Measurements from ENCODE around the gene NRF1. TPM values are rescaled to one million over a fixed set of nuclear protein-coding genes. Genes with fewer than 3 reads are reported as not detected.
"Not testable (repeated sequence)": the region's sequence is repeated elsewhere in the genome, so short reads cannot be mapped to it uniquely, and the experiment has no call there.

NRF1 gene
- total and polyA plus RNA-seq, 4 donors = 6.9 to 33.3 (median 14.8) TPM

DNA sequence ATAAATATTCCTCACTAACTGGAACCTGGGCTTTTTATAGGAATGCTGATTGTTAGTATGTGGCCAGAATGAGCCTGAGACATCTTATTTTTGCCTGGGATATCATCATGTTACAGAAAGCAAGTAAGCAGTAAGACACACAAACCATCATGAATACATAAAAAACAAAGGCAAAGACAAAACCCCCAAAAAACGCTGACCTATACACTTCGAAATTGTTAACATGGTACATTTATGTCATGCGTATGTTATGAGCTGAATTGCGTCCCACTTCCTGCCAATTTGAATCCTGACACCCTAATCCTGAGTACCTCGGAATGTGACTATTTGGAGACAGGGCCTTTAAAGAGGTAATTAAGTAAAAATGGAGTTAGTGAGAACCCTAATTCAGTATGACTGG is 12.3 kb upstream of the NRF1 start:
- Histone ChIP-seq H3K4me1 (ENCODE audit: control insufficient read depth in 5 of 5, insufficient read depth in 5 of 5, low read length in 5 of 5) (no peaks in the 10 kb centered on the region), H3K9me3 (ENCODE audit: control insufficient read depth in 4 of 4, insufficient read depth in 3 of 4, low read length in 3 of 4) (no peaks in the 10 kb centered on the region), H3K9ac (ENCODE audit: insufficient read depth in 1 of 2, low read length in 2 of 2) (no peak overlapping the region), H3K36me3 (ENCODE audit: control insufficient read depth in 4 of 4, insufficient read depth in 4 of 4, low read length in 4 of 4) (no peaks in the 10 kb centered on the region), H3K27me3 (ENCODE audit: control insufficient read depth in 3 of 3, insufficient read depth in 3 of 3, low read length in 2 of 3) (no peaks in the 10 kb centered on the region), H3K27ac (ENCODE audit: low read depth in 1 of 2, low read length in 1 of 2) (no peak overlapping the region), H3K4me3 (no peak overlapping the region)
- 87 to 88% methylated on average over 5 of the region's 5 CpGs for WGBS, 2 donors
- TF ChIP-seq, protein P1, sequence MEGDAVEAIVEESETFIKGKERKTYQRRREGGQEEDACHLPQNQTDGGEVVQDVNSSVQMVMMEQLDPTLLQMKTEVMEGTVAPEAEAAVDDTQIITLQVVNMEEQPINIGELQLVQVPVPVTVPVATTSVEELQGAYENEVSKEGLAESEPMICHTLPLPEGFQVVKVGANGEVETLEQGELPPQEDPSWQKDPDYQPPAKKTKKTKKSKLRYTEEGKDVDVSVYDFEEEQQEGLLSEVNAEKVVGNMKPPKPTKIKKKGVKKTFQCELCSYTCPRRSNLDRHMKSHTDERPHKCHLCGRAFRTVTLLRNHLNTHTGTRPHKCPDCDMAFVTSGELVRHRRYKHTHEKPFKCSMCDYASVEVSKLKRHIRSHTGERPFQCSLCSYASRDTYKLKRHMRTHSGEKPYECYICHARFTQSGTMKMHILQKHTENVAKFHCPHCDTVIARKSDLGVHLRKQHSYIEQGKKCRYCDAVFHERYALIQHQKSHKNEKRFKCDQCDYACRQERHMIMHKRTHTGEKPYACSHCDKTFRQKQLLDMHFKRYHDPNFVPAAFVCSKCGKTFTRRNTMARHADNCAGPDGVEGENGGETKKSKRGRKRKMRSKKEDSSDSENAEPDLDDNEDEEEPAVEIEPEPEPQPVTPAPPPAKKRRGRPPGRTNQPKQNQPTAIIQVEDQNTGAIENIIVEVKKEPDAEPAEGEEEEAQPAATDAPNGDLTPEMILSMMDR (IDR thresholded peaks at IDR 0.05; ENCODE audit: control extremely low read depth, extremely low read depth) = no peak
- no peak for DNase-seq
- ATAC-seq (ENCODE audit: insufficient read depth, low FRiP score) = no peak

DNA sequence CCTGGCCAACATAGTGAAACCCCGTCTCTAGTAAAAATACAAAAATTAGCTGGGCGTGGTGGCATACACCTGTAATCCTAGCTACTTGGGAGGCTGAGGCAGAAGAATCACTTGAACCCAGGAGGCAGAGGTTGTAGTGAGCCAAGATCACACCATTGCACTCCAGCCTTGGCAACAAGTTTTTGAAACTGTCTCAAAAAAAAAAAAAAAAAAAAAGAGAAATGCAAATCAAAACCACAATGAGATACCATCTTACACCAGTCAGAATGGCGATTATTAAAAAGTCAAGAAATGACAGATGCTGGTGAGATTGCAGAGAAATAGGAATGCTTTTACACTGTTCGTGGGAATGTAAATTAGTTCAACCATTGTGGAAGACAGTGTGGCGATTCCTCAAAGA is 7.9 kb upstream of the NRF1 start:
- ATAC-seq (ENCODE audit: insufficient read depth, low FRiP score); H3K4me1 ChIP-seq (ENCODE audit: control insufficient read depth in 5 of 5, insufficient read depth in 5 of 5, low read length in 5 of 5); H3K36me3 ChIP-seq (ENCODE audit: control insufficient read depth in 4 of 4, insufficient read depth in 4 of 4, low read length in 4 of 4); H3K9ac ChIP-seq (ENCODE audit: insufficient read depth in 1 of 2, low read length in 2 of 2); H3K27ac ChIP-seq (ENCODE audit: low read depth in 1 of 2, low read length in 1 of 2); H3K9me3 ChIP-seq (ENCODE audit: control insufficient read depth in 4 of 4, insufficient read depth in 3 of 4, low read length in 3 of 4); DNase-seq; H3K4me3 ChIP-seq; H3K27me3 ChIP-seq (ENCODE audit: control insufficient read depth in 3 of 3, insufficient read depth in 3 of 3, low read length in 2 of 3): not testable (repeated sequence)
- WGBS, 2 donors = 66 to 70% methylated on average over 5 of the region's 5 CpGs

DNA sequence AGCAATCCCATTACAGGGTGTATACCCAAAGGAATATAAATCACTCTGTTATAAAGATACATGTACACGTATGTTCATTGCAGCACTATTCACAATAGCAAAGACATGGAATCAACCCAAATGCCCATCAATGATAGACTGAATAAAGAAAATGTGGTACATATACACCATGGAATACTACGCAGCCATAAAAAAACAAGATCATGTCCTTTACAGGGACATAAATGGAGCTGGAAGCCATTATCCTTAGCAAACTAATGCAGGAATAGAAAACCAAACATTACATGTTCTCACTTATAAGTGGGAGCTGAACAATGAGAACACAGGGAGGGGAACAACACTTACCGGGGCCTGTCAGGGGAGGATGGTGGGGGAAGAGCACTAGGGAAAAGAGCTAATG is 7.5 kb upstream of the NRF1 start:
- not testable (repeated sequence) for DNase-seq; H3K9ac ChIP-seq (ENCODE audit: insufficient read depth in 1 of 2, low read length in 2 of 2); ATAC-seq (ENCODE audit: insufficient read depth, low FRiP score); H3K4me1 ChIP-seq (ENCODE audit: control insufficient read depth in 5 of 5, insufficient read depth in 5 of 5, low read length in 5 of 5); H3K36me3 ChIP-seq (ENCODE audit: control insufficient read depth in 4 of 4, insufficient read depth in 4 of 4, low read length in 4 of 4); H3K27ac ChIP-seq (ENCODE audit: low read depth in 1 of 2, low read length in 1 of 2); H3K4me3 ChIP-seq; H3K9me3 ChIP-seq (ENCODE audit: control insufficient read depth in 4 of 4, insufficient read depth in 3 of 4, low read length in 3 of 4); H3K27me3 ChIP-seq (ENCODE audit: control insufficient read depth in 3 of 3, insufficient read depth in 3 of 3, low read length in 2 of 3)
- WGBS, 2 donors = 91 to 96% methylated on average over 3 of the region's 3 CpGs

DNA sequence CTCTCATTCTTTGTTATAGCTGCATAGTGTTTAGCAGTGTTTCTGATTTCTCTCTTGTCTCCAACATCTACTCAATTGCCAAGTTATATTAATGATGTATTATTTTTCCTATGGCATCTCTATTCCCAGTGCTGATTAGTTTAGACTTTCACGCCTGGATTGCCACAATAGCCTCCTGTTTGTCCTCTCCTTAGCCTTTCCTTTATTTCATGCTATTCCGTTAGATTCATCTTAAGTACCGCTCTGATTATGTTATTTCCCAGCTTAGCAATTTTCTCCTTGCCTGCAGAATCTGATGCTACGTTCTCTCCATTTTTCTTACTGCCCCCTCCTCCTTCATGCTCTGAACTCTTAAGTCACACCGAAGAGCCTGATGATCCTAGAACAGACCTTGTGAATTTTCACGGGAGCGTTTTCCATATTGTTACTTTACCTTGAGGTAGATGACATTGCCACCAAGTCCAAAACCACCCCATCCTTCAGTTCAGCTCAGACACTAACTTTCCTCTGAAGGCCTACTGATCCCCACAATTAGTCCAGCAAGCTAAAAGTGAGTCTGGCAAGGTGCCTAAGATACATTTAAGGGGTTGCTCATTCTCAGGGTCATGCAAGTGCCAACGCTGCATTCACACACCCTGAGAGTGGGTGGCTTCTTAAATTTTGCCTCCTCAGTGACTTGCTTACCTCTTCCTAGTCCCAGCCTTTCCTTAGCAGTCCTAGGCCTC is 6.6 kb upstream of the NRF1 start:
- ATAC-seq (ENCODE audit: insufficient read depth, low FRiP score) (no peak), DNase-seq (no peak)
- 83 to 84% methylated on average over 8 of the region's 8 CpGs for WGBS, 2 donors
- H3K4me1 ChIP-seq (ENCODE audit: control insufficient read depth in 5 of 5, insufficient read depth in 5 of 5, low read length in 5 of 5) = peaks cover 0 to 2% (median 0%) of the 10 kb centered on the region in 5 donors
- no peaks in the 10 kb centered on the region for H3K9me3 ChIP-seq (ENCODE audit: control insufficient read depth in 4 of 4, insufficient read depth in 3 of 4, low read length in 3 of 4)
- H3K4me3 ChIP-seq = no peak overlapping the region
- no peak overlapping the region for H3K9ac ChIP-seq (ENCODE audit: insufficient read depth in 1 of 2, low read length in 2 of 2)
- no peak overlapping the region for H3K27ac ChIP-seq (ENCODE audit: low read depth in 1 of 2, low read length in 1 of 2)
- peaks cover 0 to 8% (median 0%) of the 10 kb centered on the region in 4 donors for H3K36me3 ChIP-seq (ENCODE audit: control insufficient read depth in 4 of 4, insufficient read depth in 4 of 4, low read length in 4 of 4)
- TF ChIP-seq, protein P1 (IDR thresholded peaks at IDR 0.05; ENCODE audit: control extremely low read depth, extremely low read depth) = no peak
- no peaks in the 10 kb centered on the region for H3K27me3 ChIP-seq (ENCODE audit: control insufficient read depth in 3 of 3, insufficient read depth in 3 of 3, low read length in 2 of 3)

All from lung (tissue), 12 donors.